Bronchial epithelial cell (primary cell): Measurements from ENCODE around the gene NR2C1. TPM values are rescaled to one million over a fixed set of nuclear protein-coding genes. Genes with fewer than 3 reads are reported as not detected.

Experiments
- DNase-seq: peaks from one replicate; pipeline ENCODE4 v3.0.0-alpha.2; 2010; ENCODE audit warnings: low read depth
- FAIRE-seq: peaks from 2 replicates; lab custom pipeline; 2011; peaks lifted over from hg19 to GRCh38; lab: Jason Lieb, UNC
- H3K27me3 ChIP-seq: 2 replicates; pipeline ENCODE4 v1.5.1; 2011; ENCODE audit warnings: low read length; ENCODE audit not compliant: control insufficient read depth, insufficient read depth
- H3K36me3 ChIP-seq: 2 replicates; pipeline ENCODE4 v1.5.1; 2011; ENCODE audit warnings: low read length; ENCODE audit not compliant: control insufficient read depth, insufficient read depth
- H3K4me3 ChIP-seq: 2 replicates; pipeline ENCODE4 v1.5.1; 2011; ENCODE audit warnings: mild to moderate bottlenecking, low read depth, low read length, control low read depth
- total RNA-seq: library from RNA; depleted of rRNA; stranded (reverse); fragments of >200 nt; gene quantifications from 2 replicates; pipeline ENCODE4 v1.2.1, GENCODE V29; 2014
- TF ChIP-seq, protein P1 (sequence below): IDR thresholded peaks from 2 replicates; pipeline ENCODE4 v1.5.1; 2011; ENCODE audit warnings: mild to moderate bottlenecking, moderate library complexity, low read length, control low read depth, inconsistent platforms; ENCODE audit not compliant: insufficient read depth, severe bottlenecking

NR2C1 gene
- total RNA-seq, 1 donor from 2014 or later = 14.5 TPM

DNA sequence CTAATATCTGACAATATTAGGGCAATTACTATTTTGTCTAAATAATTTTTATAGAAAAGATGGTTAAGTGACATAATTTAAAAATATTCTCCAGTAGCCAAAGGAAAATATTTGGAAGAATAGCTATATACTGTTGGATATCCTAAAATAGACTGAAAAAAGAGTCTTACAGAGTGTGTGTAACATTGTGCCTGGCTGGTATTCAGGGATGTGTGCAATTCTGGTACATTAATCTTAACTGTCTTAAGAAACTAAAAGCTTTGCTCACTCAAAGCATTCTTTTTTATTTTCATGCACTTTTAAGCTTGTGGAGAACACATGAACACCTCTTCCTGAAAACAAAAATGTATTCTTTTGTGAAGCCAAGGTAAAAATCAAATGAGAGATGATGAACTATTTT, 10.1 kb upstream of the NR2C1 start:
- no peak overlapping the region for H3K4me3 ChIP-seq
- TF ChIP-seq, protein P1, sequence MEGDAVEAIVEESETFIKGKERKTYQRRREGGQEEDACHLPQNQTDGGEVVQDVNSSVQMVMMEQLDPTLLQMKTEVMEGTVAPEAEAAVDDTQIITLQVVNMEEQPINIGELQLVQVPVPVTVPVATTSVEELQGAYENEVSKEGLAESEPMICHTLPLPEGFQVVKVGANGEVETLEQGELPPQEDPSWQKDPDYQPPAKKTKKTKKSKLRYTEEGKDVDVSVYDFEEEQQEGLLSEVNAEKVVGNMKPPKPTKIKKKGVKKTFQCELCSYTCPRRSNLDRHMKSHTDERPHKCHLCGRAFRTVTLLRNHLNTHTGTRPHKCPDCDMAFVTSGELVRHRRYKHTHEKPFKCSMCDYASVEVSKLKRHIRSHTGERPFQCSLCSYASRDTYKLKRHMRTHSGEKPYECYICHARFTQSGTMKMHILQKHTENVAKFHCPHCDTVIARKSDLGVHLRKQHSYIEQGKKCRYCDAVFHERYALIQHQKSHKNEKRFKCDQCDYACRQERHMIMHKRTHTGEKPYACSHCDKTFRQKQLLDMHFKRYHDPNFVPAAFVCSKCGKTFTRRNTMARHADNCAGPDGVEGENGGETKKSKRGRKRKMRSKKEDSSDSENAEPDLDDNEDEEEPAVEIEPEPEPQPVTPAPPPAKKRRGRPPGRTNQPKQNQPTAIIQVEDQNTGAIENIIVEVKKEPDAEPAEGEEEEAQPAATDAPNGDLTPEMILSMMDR = no peak
- peaks cover 6% of the 10 kb centered on the region for H3K36me3 ChIP-seq
- DNase-seq = no peak
- no peak for FAIRE-seq
- H3K27me3 ChIP-seq = no peaks in the 10 kb centered on the region

DNA sequence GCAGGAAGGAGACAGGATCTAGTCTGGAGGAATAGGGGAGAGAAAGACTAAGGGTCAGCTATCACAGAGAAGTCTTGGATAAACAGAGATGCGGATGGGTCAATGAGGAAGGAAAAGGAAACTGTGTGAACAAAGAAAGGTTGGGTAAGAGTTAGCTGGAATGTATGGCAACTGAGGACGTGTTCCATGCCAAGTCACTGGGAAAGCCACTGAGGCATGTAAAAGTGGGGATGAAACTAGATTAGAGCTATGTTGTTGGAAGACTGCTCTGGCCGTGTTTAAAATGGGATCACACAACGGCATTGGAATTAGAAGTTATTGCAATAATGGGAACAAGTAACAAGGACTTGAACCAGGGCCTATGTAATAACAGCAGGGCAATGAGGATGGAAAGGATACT, 3.9 kb upstream of the NR2C1 start:
- H3K4me3 ChIP-seq = no peak overlapping the region
- H3K36me3 ChIP-seq = no peaks in the 10 kb centered on the region
- DNase-seq = no peak
- FAIRE-seq = no peak
- H3K27me3 ChIP-seq = no peaks in the 10 kb centered on the region
- TF ChIP-seq, protein P1 = no peak

DNA sequence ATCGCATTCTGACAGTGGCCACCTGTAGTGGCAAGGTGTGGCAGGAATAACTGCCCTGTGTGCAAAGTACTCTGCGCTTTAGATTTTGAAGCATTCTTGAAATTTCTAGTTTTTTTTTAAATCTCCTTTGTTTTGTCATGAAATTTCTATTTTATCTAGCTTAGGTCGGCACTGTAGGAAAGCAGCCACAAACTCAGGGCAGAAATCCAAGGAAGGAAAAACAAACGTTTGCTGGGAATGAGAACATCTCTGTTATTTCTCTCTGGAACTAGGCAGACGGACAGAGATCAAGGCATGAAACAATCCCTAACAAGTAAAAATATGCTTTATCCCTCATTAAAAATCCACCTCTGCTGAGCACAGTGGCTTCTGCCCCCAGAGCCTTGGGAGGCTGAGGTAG, 1.3 kb upstream of the NR2C1 start:
- TF ChIP-seq, protein P1 = no peak
- FAIRE-seq (no peak), DNase-seq (no peak)
- Histone ChIP-seq H3K4me3 (no peak overlapping the region), H3K27me3 (no peaks in the 10 kb centered on the region), H3K36me3 (no peaks in the 10 kb centered on the region)

DNA sequence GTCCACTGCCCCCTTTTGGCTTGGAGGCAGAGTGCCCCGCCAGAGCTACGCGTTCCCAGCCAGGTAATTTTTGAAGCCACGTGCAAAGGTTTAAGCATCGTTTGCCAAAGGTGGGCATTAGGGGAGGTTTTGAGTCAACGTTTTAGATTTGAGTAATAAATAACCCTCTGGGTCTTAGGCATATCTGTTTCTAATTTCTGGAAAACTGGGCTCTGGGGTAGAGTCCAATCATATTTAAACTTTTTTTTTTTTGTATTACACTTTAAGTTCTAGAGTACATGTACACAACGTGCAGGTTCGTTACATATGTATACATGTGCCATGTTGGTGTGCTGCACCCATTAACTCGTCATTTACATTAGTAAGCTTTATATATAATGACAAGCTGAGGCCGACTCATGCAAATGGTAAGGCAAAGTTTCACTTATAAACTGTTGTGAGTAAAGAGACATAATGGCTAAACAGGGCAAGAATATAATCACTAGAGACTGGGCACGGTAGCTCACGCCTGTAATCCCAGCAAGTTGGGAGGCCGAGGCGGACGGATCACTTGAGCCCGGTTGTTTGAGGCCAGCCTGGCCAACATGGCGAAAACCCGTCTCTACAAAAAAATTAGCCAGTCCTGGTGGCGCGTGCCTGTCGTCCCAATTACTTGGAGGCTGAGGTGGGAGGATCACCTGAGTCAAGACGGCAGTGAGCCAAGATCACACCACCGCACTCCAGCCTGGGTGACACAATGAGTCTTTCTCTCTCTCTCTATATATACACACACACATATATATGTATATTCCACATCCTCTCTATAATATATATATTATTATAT, 491 bp upstream of the NR2C1 start:
- FAIRE-seq (no peak), DNase-seq (peak; percentile 6)
- Histone ChIP-seq H3K36me3 (no peaks in the 10 kb centered on the region), H3K4me3 (peak overlapping the region; percentile 82), H3K27me3 (no peaks in the 10 kb centered on the region)
- TF ChIP-seq, protein P1 = peak; percentile 88

DNA sequence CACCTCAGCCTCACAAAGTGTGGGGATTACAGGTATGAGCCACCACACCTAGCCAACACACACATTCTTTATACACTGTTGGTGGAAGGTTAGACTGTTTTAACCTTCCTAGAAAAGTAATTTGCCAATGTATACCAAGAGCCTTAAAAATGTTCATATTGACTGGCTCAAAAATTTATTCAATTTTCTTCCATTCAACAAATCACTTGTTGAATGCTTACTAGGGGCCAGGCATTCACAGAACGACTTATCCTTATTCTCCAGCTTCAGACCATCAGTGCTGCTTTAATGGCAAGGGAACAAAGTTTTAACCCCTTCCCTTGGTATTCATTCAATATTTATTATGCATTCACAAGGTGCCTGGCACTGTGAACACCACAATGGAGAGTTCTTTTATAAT, 3.0 kb downstream of the NR2C1 start:
- Histone ChIP-seq H3K4me3 (no peak overlapping the region), H3K36me3 (no peaks in the 10 kb centered on the region), H3K27me3 (no peaks in the 10 kb centered on the region)
- DNase-seq (no peak), FAIRE-seq (no peak)
- TF ChIP-seq, protein P1 = no peak
